SK-N-SH treated with all-trans-retinoic acid at 6 μM for 48 hours (cell line): ENCODE data around the gene EDARADD.

Experiments
- ATAC-seq: fragments of 200-7000 bp; cut with Tn5 transposase; 3 replicates; pipeline ENCODE4 v1.9.1; 2020; ENCODE audit warnings: mild to moderate bottlenecking, moderate library complexity
- ARNTL ChIP-seq: fragments of 450-650 bp; formaldehyde crosslinking; IDR thresholded peaks from 2 replicates; pipeline ENCODE4 v1.5.0; 2020; ENCODE audit warnings: low read depth, mild to moderate bottlenecking, moderate library complexity, borderline replicate concordance
- CREB5 ChIP-seq: fragments of 250-450 bp; sonication (Bioruptor Pico); IDR thresholded peaks from 2 replicates; pipeline ENCODE4 v1.5.1; 2020; ENCODE audit warnings: low read depth, mild to moderate bottlenecking, moderate library complexity
- CSDC2 ChIP-seq: fragments of 250-450 bp; sonication (Bioruptor Pico); IDR thresholded peaks from 2 replicates; pipeline ENCODE4 v1.5.0; 2020; ENCODE audit warnings: mild to moderate bottlenecking, moderate library complexity
- CSRNP3 ChIP-seq: fragments of 250-450 bp; sonication (Bioruptor Pico); IDR thresholded peaks from 2 replicates; pipeline ENCODE4 v1.5.1; 2021; ENCODE audit warnings: mild to moderate bottlenecking, moderate library complexity
- ESRRG ChIP-seq: fragments of 250-450 bp; sonication (Bioruptor Pico); IDR thresholded peaks from 2 replicates; pipeline ENCODE4 v1.6.1; 2021; ENCODE audit warnings: mild to moderate bottlenecking
- GLIS3 ChIP-seq: fragments of 250-450 bp; sonication (Bioruptor Pico); IDR thresholded peaks from 2 replicates; pipeline ENCODE4 v1.5.0; 2020; ENCODE audit warnings: mild to moderate bottlenecking, moderate library complexity
- ISL1 ChIP-seq: fragments of 250-450 bp; sonication (Bioruptor Pico); IDR thresholded peaks from 2 replicates; pipeline ENCODE4 v2.1.2; 2022; ENCODE audit warnings: mild to moderate bottlenecking, moderate library complexity
- OSR1 ChIP-seq: fragments of 250-450 bp; sonication (Bioruptor Pico); IDR thresholded peaks from 2 replicates; pipeline ENCODE4 v1.8.0; 2022; ENCODE audit warnings: moderate library complexity, mild to moderate bottlenecking, inconsistent platforms
- PATZ1 ChIP-seq: fragments of 250-450 bp; sonication (Bioruptor Pico); IDR thresholded peaks from 2 replicates; pipeline ENCODE4 v1.8.0; 2020; ENCODE audit warnings: mild to moderate bottlenecking, moderate library complexity, borderline replicate concordance
- POU6F1 ChIP-seq: fragments of 250-450 bp; sonication (Bioruptor Pico); IDR thresholded peaks from 2 replicates; pipeline ENCODE4 v1.8.0; 2021; ENCODE audit warnings: low read depth, mild to moderate bottlenecking, moderate library complexity, borderline replicate concordance
- RARB ChIP-seq: fragments of 250-450 bp; sonication (Bioruptor Pico); IDR thresholded peaks from 2 replicates; pipeline ENCODE4 v1.8.0; 2021; ENCODE audit warnings: mild to moderate bottlenecking, moderate library complexity
- SNAI2 ChIP-seq: fragments of 250-450 bp; sonication (Bioruptor Pico); IDR thresholded peaks from 2 replicates; pipeline ENCODE4 v1.5.0; 2020; ENCODE audit warnings: mild to moderate bottlenecking, moderate library complexity
- TSHZ2 ChIP-seq: fragments of 250-450 bp; sonication (Bioruptor Pico); IDR thresholded peaks from 2 replicates; pipeline ENCODE4 v1.5.0; 2020; ENCODE audit warnings: mild to moderate bottlenecking, moderate library complexity
- ZFP3 ChIP-seq: fragments of 250-450 bp; sonication (Bioruptor Pico); IDR thresholded peaks from 2 replicates; pipeline ENCODE4 v1.5.0; 2020; ENCODE audit warnings: mild to moderate bottlenecking, moderate library complexity
- ZNF8 ChIP-seq: fragments of 450-650 bp; formaldehyde crosslinking; IDR thresholded peaks from 2 replicates; pipeline ENCODE4 v1.5.0; 2020; ENCODE audit warnings: mild to moderate bottlenecking, moderate library complexity

The EDARADD gene

GRCh38 chr1:236494082-236494481 is 100.0 kb downstream of the EDARADD start (continued):
- no peak for TF ChIP-seq CREB5
- TF ChIP-seq GLIS3 (CRISPR knock-in tag) = no peak
- TF ChIP-seq TSHZ2 (CRISPR knock-in tag) = no peak
- TF ChIP-seq, all 23 proteins: peak for 0

- no peak for ATAC-seq
- TF ChIP-seq CSRNP3 (CRISPR knock-in tag) = no peak
- TF ChIP-seq RARB (CRISPR knock-in tag) = no peak
- no peak for TF ChIP-seq CREB5
- no peak for TF ChIP-seq POU6F1
Measured at GRCh38 chr1:236494586-236495466, 100.7 kb downstream of the EDARADD start.

- no peak for ATAC-seq
- no peak for TF ChIP-seq ISL1 (CRISPR knock-in tag)
- no peak for TF ChIP-seq PATZ1 (CRISPR knock-in tag)
- TF ChIP-seq TSHZ2 (CRISPR knock-in tag) = no peak
- TF ChIP-seq OSR1 (CRISPR knock-in tag) = no peak
- no peak for TF ChIP-seq ZFP3 (CRISPR knock-in tag)
- TF ChIP-seq RARB (CRISPR knock-in tag) = no peak
- TF ChIP-seq CREB5 = no peak
- no peak for TF ChIP-seq POU6F1
- TF ChIP-seq ESRRG = no peak
- TF ChIP-seq ARNTL (CRISPR knock-in tag) = no peak
- TF ChIP-seq ZNF8 (CRISPR knock-in tag) = no peak
- no peak for TF ChIP-seq SNAI2
- TF ChIP-seq CSRNP3 (CRISPR knock-in tag) = no peak
- TF ChIP-seq GLIS3 (CRISPR knock-in tag) = no peak
- no peak for TF ChIP-seq CSDC2 (CRISPR knock-in tag)
Measured at GRCh38 chr1:236495467-236496112, 101.5 kb downstream of the EDARADD start.
